Measurements from ENCODE around the gene HAT1.

The HAT1 gene

GRCh38 chr2:171952276-171952675, 30.0 kb downstream of the HAT1 start:
- H3K27ac ChIP-seq = no peak overlapping the region
- no peak for TF ChIP-seq CTCF (conservative IDR thresholded peaks at IDR 0.05)
- no peak for TF ChIP-seq ZFX (IDR thresholded peaks at IDR 0.05)

GRCh38 chr2:171952748-171953147, 30.5 kb downstream of the HAT1 start:
- H3K27ac ChIP-seq = no peak overlapping the region
- TF ChIP-seq ZFX (IDR thresholded peaks at IDR 0.05) (no peak), CTCF (conservative IDR thresholded peaks at IDR 0.05) (no peak)

GRCh38 chr2:171956135-171956825, 34.0 kb downstream of the HAT1 start:
- peak overlapping the region; percentile 65 for H3K27ac ChIP-seq
- no peak for TF ChIP-seq ZFX (IDR thresholded peaks at IDR 0.05)
- TF ChIP-seq CTCF (conservative IDR thresholded peaks at IDR 0.05) = no peak

- peak overlapping the region; percentile 65; the same call in 1 of the 2 replicates for H3K27ac ChIP-seq
- TF ChIP-seq CTCF (conservative IDR thresholded peaks at IDR 0.05) = no peak
- TF ChIP-seq ZFX (IDR thresholded peaks at IDR 0.05) = no peak
Observed at GRCh38 chr2:171957061-171957460, 34.8 kb downstream of the HAT1 start.

GRCh38 chr2:171958475-171958874, 36.2 kb downstream of the HAT1 start:
- TF ChIP-seq ZFX (IDR thresholded peaks at IDR 0.05) = no peak
- H3K27ac ChIP-seq = no peak overlapping the region

- H3K27ac ChIP-seq = no peak overlapping the region
- TF ChIP-seq CTCF (conservative IDR thresholded peaks at IDR 0.05) = no peak
- no peak for TF ChIP-seq ZFX (IDR thresholded peaks at IDR 0.05)
Observed at GRCh38 chr2:171959998-171960397, 37.7 kb downstream of the HAT1 start.

GRCh38 chr2:171960570-171960969, 38.3 kb downstream of the HAT1 start:
- H3K27ac ChIP-seq = no peak overlapping the region
- TF ChIP-seq ZFX (IDR thresholded peaks at IDR 0.05) (no peak), CTCF (conservative IDR thresholded peaks at IDR 0.05) (no peak)

GRCh38 chr2:171963198-171963597, 40.9 kb downstream of the HAT1 start:
- no peak for TF ChIP-seq ZFX (IDR thresholded peaks at IDR 0.05)
- H3K27ac ChIP-seq = no peak overlapping the region
